C4-2B (cell line): ENCODE data around the gene USP48.

Experiments used
- ZFX ChIP-seq: fragments of 450-650 bp; IDR thresholded peaks from 2 replicates; pipeline ENCODE4 v1.6.1; 2017
- TF ChIP-seq, protein P1 (sequence below): fragments of 450-650 bp; conservative IDR thresholded peaks from 2 replicates; pipeline ENCODE4 v1.5.1; 2017; ENCODE audit warnings: mild to moderate bottlenecking

GRCh38 chr1:21661886-21662285, 121.1 kb downstream of the USP48 start:
- TF ChIP-seq, protein P1, sequence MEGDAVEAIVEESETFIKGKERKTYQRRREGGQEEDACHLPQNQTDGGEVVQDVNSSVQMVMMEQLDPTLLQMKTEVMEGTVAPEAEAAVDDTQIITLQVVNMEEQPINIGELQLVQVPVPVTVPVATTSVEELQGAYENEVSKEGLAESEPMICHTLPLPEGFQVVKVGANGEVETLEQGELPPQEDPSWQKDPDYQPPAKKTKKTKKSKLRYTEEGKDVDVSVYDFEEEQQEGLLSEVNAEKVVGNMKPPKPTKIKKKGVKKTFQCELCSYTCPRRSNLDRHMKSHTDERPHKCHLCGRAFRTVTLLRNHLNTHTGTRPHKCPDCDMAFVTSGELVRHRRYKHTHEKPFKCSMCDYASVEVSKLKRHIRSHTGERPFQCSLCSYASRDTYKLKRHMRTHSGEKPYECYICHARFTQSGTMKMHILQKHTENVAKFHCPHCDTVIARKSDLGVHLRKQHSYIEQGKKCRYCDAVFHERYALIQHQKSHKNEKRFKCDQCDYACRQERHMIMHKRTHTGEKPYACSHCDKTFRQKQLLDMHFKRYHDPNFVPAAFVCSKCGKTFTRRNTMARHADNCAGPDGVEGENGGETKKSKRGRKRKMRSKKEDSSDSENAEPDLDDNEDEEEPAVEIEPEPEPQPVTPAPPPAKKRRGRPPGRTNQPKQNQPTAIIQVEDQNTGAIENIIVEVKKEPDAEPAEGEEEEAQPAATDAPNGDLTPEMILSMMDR: no peak
- TF ChIP-seq ZFX: no peak
